HG03521 (cell line): ENCODE results near the gene DNAJC13.
"Not testable (repeated sequence)": the region's sequence is repeated elsewhere in the genome, so short reads cannot be mapped to it uniquely, and the experiment has no call there.

Experiments
- ATAC-seq: cut with Tn5 transposase; IDR thresholded peaks from one replicate; pipeline ENCODE4 v1.9.1; 2021; ENCODE audit warnings: mild to moderate bottlenecking, moderate library complexity; ENCODE audit not compliant: unreplicated experiment

The DNAJC13 gene

GRCh38 chr3:132416807-132417694, at the start of gene DNAJC13:
Gene DNAJC13 (plus strand): TSS chr3:132417502. CDS start chr3:132434551, 17,049 bp downstream.
- peak; percentile 91 for ATAC-seq

- no peak for ATAC-seq
These were observed 48.8 kb upstream of the DNAJC13 start for GRCh38 chr3:132368515-132368914.

GRCh38 chr3:132368962-132369361, 48.3 kb upstream of the DNAJC13 start:
- no peak for ATAC-seq

GRCh38 chr3:132376945-132377354, 40.4 kb upstream of the DNAJC13 start:
- ATAC-seq: not testable (repeated sequence)

- no peak for ATAC-seq
These were observed 39.1 kb upstream of the DNAJC13 start for GRCh38 chr3:132378048-132378762.

- ATAC-seq: no peak
These were observed 38.5 kb upstream of the DNAJC13 start for GRCh38 chr3:132378846-132379245.

GRCh38 chr3:132380920-132381319, 36.4 kb upstream of the DNAJC13 start:
- ATAC-seq: no peak

- ATAC-seq: no peak
These were observed 35.9 kb upstream of the DNAJC13 start for GRCh38 chr3:132381348-132381944.

- ATAC-seq: no peak
These were observed 35.0 kb upstream of the DNAJC13 start for GRCh38 chr3:132382267-132382666.

- no peak for ATAC-seq
These were observed 34.6 kb upstream of the DNAJC13 start for GRCh38 chr3:132382688-132383194.

GRCh38 chr3:132386259-132386658, 31.0 kb upstream of the DNAJC13 start:
- no peak for ATAC-seq

- ATAC-seq: not testable (repeated sequence)
These were observed 24.6 kb upstream of the DNAJC13 start for GRCh38 chr3:132392675-132393074.

- no peak for ATAC-seq
These were observed 23.0 kb upstream of the DNAJC13 start for GRCh38 chr3:132394320-132394719.

- no peak for ATAC-seq
These were observed 22.2 kb upstream of the DNAJC13 start for GRCh38 chr3:132395126-132395525.

- ATAC-seq: no peak
These were observed 21.0 kb upstream of the DNAJC13 start for GRCh38 chr3:132396255-132396654.

GRCh38 chr3:132396776-132397175, 20.5 kb upstream of the DNAJC13 start:
- ATAC-seq: not testable (repeated sequence)

- no peak for ATAC-seq
These were observed 18.0 kb upstream of the DNAJC13 start for GRCh38 chr3:132399054-132399929.

GRCh38 chr3:132401255-132401654, 16.0 kb upstream of the DNAJC13 start:
- ATAC-seq: no peak

- ATAC-seq: no peak
These were observed 13.0 kb upstream of the DNAJC13 start for GRCh38 chr3:132404276-132404675.

- ATAC-seq: no peak
These were observed 12.1 kb upstream of the DNAJC13 start for GRCh38 chr3:132405188-132405587.
